IMR-90 (cell line): ENCODE measurements around the gene SIGLEC9. TPM values are rescaled to one million over a fixed set of nuclear protein-coding genes. Genes with fewer than 3 reads are reported as not detected.

Experiments
- ATAC-seq: fragments of 200-7000 bp; cut with Tn5 transposase; 2 replicates; pipeline ENCODE4 v1.9.1; 2020; ENCODE audit warnings: low read depth, mild to moderate bottlenecking, moderate library complexity
- BruUV-seq: library from RNA; stranded (reverse); fragments of 400-500 nt; replicated peaks from 2 replicates; lab custom pipeline; 2021; lab: Mats Ljungman, UMichigan
- CTCF ChIA-PET: fragments of 300-600 bp; formaldehyde crosslinking; extraction: SDS; loops from one replicate; lab custom pipeline; 2021; ENCODE audit warnings: antibody characterized with exemption; lab: Yijun Ruan, JAX
- POLR2A ChIA-PET: fragments of 300-600 bp; sonication (Branson Sonifier 250); formaldehyde crosslinking; loops from one replicate; lab custom pipeline; 2022; ENCODE audit warnings: antibody characterized with exemption; ENCODE audit not compliant: unreplicated experiment; lab: Charles Lee
- DNase-seq: peaks from one replicate; pipeline ENCODE4 v3.0.0; 2013
- H2AFZ ChIP-seq: replicated peaks from 2 replicates; pipeline ENCODE3; 2013; ENCODE audit warnings: low read length, mild to moderate bottlenecking; ENCODE audit not compliant: poor library complexity
- H2AK5ac ChIP-seq: 2 replicates; pipeline ENCODE4 v1.6.1; 2013; ENCODE audit warnings: low read depth, low read length, inconsistent platforms
- H2AK9ac ChIP-seq: replicated peaks from 2 replicates; pipeline ENCODE3; 2013; ENCODE audit warnings: mild to moderate bottlenecking, low read depth, low read length, moderate library complexity; ENCODE audit not compliant: poor library complexity
- H2BK120ac ChIP-seq: 2 replicates; pipeline ENCODE4 v1.6.1; 2013; ENCODE audit warnings: low read depth, low read length, inconsistent platforms
- H2BK15ac ChIP-seq: 3 replicates; pipeline ENCODE4 v1.6.1; 2013; ENCODE audit warnings: low read depth, low read length, inconsistent platforms
- H2BK20ac ChIP-seq: 2 replicates; pipeline ENCODE4 v1.6.1; 2013; ENCODE audit warnings: low read depth, mild to moderate bottlenecking, inconsistent platforms, low read length, moderate library complexity
- H2BK5ac ChIP-seq: 2 replicates; pipeline ENCODE4 v1.6.1; 2013; ENCODE audit warnings: mild to moderate bottlenecking, low read depth, low read length, inconsistent platforms; ENCODE audit not compliant: poor library complexity, severe bottlenecking
- H3K14ac ChIP-seq: replicated peaks from 2 replicates; pipeline ENCODE4 v1.6.1; 2013; ENCODE audit warnings: low read depth, low read length, inconsistent platforms
- H3K18ac ChIP-seq: 2 replicates; pipeline ENCODE4 v1.6.1; 2013; ENCODE audit warnings: low read depth, low read length, control low read depth
- H3K23ac ChIP-seq: 2 replicates; pipeline ENCODE4 v1.6.1; 2013; ENCODE audit warnings: low read depth, low read length, inconsistent platforms
- H3K27ac ChIP-seq: 2 replicates; pipeline ENCODE4 v1.5.1; 2013; ENCODE audit warnings: mild to moderate bottlenecking, control low read depth, low read length; ENCODE audit not compliant: insufficient read depth
- H3K27me3 ChIP-seq: 2 replicates; pipeline ENCODE4 v1.6.1; 2013; ENCODE audit warnings: low read length; ENCODE audit not compliant: control insufficient read depth, insufficient read depth
- H3K36me3 ChIP-seq: 2 replicates; pipeline ENCODE4 v1.6.1; 2013; ENCODE audit warnings: low read length, mixed read lengths; ENCODE audit not compliant: control insufficient read depth, insufficient read depth
- H3K4ac ChIP-seq: 2 replicates; pipeline ENCODE4 v1.6.1; 2013; ENCODE audit warnings: low read depth, low read length, inconsistent platforms
- H3K4me1 ChIP-seq: 2 replicates; pipeline ENCODE4 v1.6.1; 2013; ENCODE audit warnings: low read length, mixed read lengths; ENCODE audit not compliant: control insufficient read depth, insufficient read depth
- H3K4me2 ChIP-seq: 2 replicates; pipeline ENCODE4 v1.6.1; 2013; ENCODE audit warnings: low read depth, mild to moderate bottlenecking, control low read depth, low read length, moderate library complexity
- H3K4me3 ChIP-seq: 2 replicates; pipeline ENCODE4 v1.5.1; 2013; ENCODE audit warnings: low read depth, mild to moderate bottlenecking, control low read depth, low read length, moderate library complexity; ENCODE audit not compliant: insufficient read depth
- H3K56ac ChIP-seq: 2 replicates; pipeline ENCODE4 v1.6.1; 2013; ENCODE audit warnings: low read length, inconsistent platforms; ENCODE audit not compliant: insufficient read depth; ENCODE audit errors: extremely low read depth
- H3K79me1 ChIP-seq, 2 experiments: 2 replicates each; pipeline ENCODE4 v1.6.1; 2013; ENCODE audit warnings: low read length in 2 of 2, inconsistent platforms in 1 of 2, low read depth in 1 of 2
- H3K9ac ChIP-seq: 2 replicates; pipeline ENCODE4 v1.6.1; 2013; ENCODE audit warnings: low read depth, low read length, control low read depth
- H3K9me1 ChIP-seq: 2 replicates; pipeline ENCODE4 v1.6.1; 2013; ENCODE audit warnings: low read length, inconsistent platforms; ENCODE audit not compliant: insufficient read depth
- H3K9me3 ChIP-seq: 2 replicates; pipeline ENCODE4 v1.6.1; 2013; ENCODE audit warnings: low read length; ENCODE audit not compliant: control insufficient read depth, insufficient read depth
- H4K20me1 ChIP-seq: 2 replicates; pipeline ENCODE4 v1.6.1; 2013; ENCODE audit warnings: low read length, inconsistent platforms; ENCODE audit not compliant: insufficient read depth
- H4K5ac ChIP-seq: 2 replicates; pipeline ENCODE4 v1.6.1; 2013; ENCODE audit warnings: mild to moderate bottlenecking, low read depth, low read length, control low read depth
- H4K8ac ChIP-seq, 2 experiments: 2 replicates each; pipeline ENCODE4 v1.6.1; 2013; ENCODE audit warnings: low read depth in 2 of 2, low read length in 2 of 2, control low read depth in 1 of 2, inconsistent platforms in 1 of 2
- H4K91ac ChIP-seq: 2 replicates; pipeline ENCODE4 v1.6.1; 2013; ENCODE audit warnings: low read depth, low read length, inconsistent platforms; ENCODE audit not compliant: insufficient read depth
- BHLHE40 ChIP-seq: fragments of 150-350 bp; IDR thresholded peaks from 2 replicates; pipeline ENCODE4 v1.6.1; 2016; ENCODE audit warnings: mild to moderate bottlenecking, low read depth, low read length
- CEBPB ChIP-seq: IDR thresholded peaks from 2 replicates; pipeline ENCODE4 v1.6.1; 2012; ENCODE audit warnings: low read depth, low read length, improper control_type of control experiment
- CHD1 ChIP-seq: IDR thresholded peaks from 2 replicates; pipeline ENCODE4 v1.6.1; 2012; ENCODE audit warnings: low read depth, low read length, improper control_type of control experiment
- FOS ChIP-seq: fragments of 150-350 bp; IDR thresholded peaks from 2 replicates; pipeline ENCODE4 v1.6.1; 2016; ENCODE audit warnings: low read depth, low read length
- MAFK ChIP-seq: IDR thresholded peaks from 2 replicates; pipeline ENCODE4 v1.6.1; 2012; ENCODE audit warnings: low read depth, low read length, improper control_type of control experiment
- MAZ ChIP-seq: IDR thresholded peaks from 2 replicates; pipeline ENCODE4 v1.6.1; 2012; ENCODE audit warnings: low read depth, mild to moderate bottlenecking, low read length, improper control_type of control experiment, moderate library complexity, borderline replicate concordance
- MXI1 ChIP-seq: IDR thresholded peaks from 2 replicates; pipeline ENCODE4 v1.6.1; 2012; ENCODE audit warnings: low read depth, mild to moderate bottlenecking, low read length, moderate library complexity, borderline replicate concordance
- NFE2L2 ChIP-seq: fragments of 150-350 bp; IDR thresholded peaks from 2 replicates; pipeline ENCODE4 v1.6.1; 2016; ENCODE audit warnings: low read depth, mild to moderate bottlenecking, low read length
- POLR2A ChIP-seq: IDR thresholded peaks from 2 replicates; pipeline ENCODE4 v1.6.1; 2012; ENCODE audit warnings: mild to moderate bottlenecking, low read depth, low read length
- RAD21 ChIP-seq: IDR thresholded peaks from 2 replicates; pipeline ENCODE4 v1.6.1; 2012; ENCODE audit warnings: low read length, improper control_type of control experiment
- RCOR1 ChIP-seq: IDR thresholded peaks from 2 replicates; pipeline ENCODE4 v1.6.1; 2012; ENCODE audit warnings: mild to moderate bottlenecking, low read length, improper control_type of control experiment; ENCODE audit not compliant: insufficient replicate concordance
- RFX5 ChIP-seq: IDR thresholded peaks from 2 replicates; pipeline ENCODE4 v1.8.0; 2012; ENCODE audit warnings: low read depth, mild to moderate bottlenecking, low read length, moderate library complexity
- SMC3 ChIP-seq: fragments of 150-350 bp; IDR thresholded peaks from 2 replicates; pipeline ENCODE4 v1.6.1; 2016; ENCODE audit warnings: low read depth, mild to moderate bottlenecking, antibody characterized with exemption, low read length, moderate library complexity
- WGBS, 2 experiments: methylation state at CpG; one replicate each; pipeline versions ENCODE4 v1.1.5 to v1.1.7; 2013; ENCODE audit warnings: missing lambda C conversion rate in 2 of 2; ENCODE audit not compliant: insufficient read length in 1 of 2; ENCODE audit errors: extremely low coverage in 2 of 2; 5-methylcytosine and 5-hydroxymethylcytosine counted together
- dilution Hi-C: fragments of 300-500 bp; cut with HindIII; formaldehyde crosslinking; loops from one replicate; pipeline ENCODE4 v1.14.3; 2018; ENCODE audit warnings: low sequenced_read_pairs; ENCODE audit not compliant: unreplicated experiment
- in situ Hi-C: fragments of 300-500 bp; cut with MboI; formaldehyde crosslinking; loops from 3 replicates; pipeline ENCODE4 v1.14.3; 2019; ENCODE audit warnings: low sequenced_read_pairs, inconsistent platforms, mixed read lengths
- intact Hi-C: fragments of 100-400 bp; cut with micrococcal nuclease; formaldehyde crosslinking; loops from 2 replicates; pipeline ENCODE4 v1.10.0; 2022
- polyA plus RNA-seq, 3 experiments: library from polyadenylated mRNA; depleted of rRNA; stranded (reverse); fragments of >200 nt; gene quantifications; 2 replicates each; pipeline ENCODE4 v1.2.3, GENCODE V29; 2012; ENCODE audit warnings: low replicate concordance in 1 of 3
- total RNA-seq: library from RNA; depleted of rRNA; stranded (reverse); fragments of >200 nt; gene quantifications from 2 replicates; pipeline ENCODE4 v1.2.3, GENCODE V29; 2012
- TF ChIP-seq, protein P1 (sequence below): fragments of 150-350 bp; IDR thresholded peaks from 2 replicates; pipeline ENCODE4 v1.6.1; 2016; ENCODE audit warnings: low read depth, mild to moderate bottlenecking, low read length, moderate library complexity, borderline replicate concordance
- TF ChIP-seq, protein P2 (sequence below): fragments of 150-350 bp; IDR thresholded peaks from 2 replicates; pipeline ENCODE4 v1.6.1; 2017; ENCODE audit warnings: mild to moderate bottlenecking, antibody characterized with exemption, low read length, low read depth
- TF ChIP-seq, protein P3 (sequence below): conservative IDR thresholded peaks from 2 replicates; pipeline ENCODE4 v1.5.1; 2012; ENCODE audit warnings: mild to moderate bottlenecking, low read depth, low read length, improper control_type of control experiment

Gene SIGLEC9
- total and polyA plus RNA-seq, 2 of the 4 experiments (the other 2 are of a cell fraction) = 0.03 TPM; not detected in 1

DNA sequence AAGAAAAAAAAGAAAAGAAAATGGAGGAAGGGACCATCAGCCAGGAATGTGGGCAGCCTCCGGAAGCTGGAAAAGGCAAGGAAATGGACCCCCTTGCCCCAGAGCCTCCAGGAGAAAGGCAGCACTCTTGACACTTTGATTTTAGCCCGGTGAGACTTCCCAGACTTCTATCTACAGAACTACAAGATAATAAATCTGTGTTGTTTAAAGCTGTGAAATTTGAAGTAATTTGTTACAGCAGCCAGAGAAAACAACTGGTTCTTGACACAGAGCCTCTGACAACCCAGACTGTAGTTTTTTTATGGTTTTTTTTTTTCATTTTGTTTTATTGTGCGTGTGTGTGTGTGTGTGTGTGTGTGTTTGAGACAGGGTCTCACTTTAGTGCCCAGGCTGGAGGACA, 24.1 kb upstream of the SIGLEC9 start:
- POLR2A ChIA-PET = no interaction called here
- Histone ChIP-seq H3K4me1 (no peaks in the 10 kb centered on the region), H2AFZ (no peak overlapping the region), H3K56ac (no peak overlapping the region), H3K23ac (no peak overlapping the region), H4K8ac (no peak overlapping the region), H4K91ac (no peak overlapping the region), H2AK5ac (no peak overlapping the region), H3K27me3 (no peaks in the 10 kb centered on the region), H2BK5ac (no peak overlapping the region), H3K4me3 (no peak overlapping the region), H4K5ac (no peak overlapping the region), H2BK15ac (no peak overlapping the region), H3K79me1 (peaks cover 11 to 47% of the 10 kb centered on the region in 2 experiments), H3K9ac (no peak overlapping the region), H2AK9ac (no peak overlapping the region), H3K27ac (no peak overlapping the region), H3K9me1 (no peaks in the 10 kb centered on the region; the same call in 1 of the 2 replicates), H3K4me2 (no peak overlapping the region), H2BK20ac (no peak overlapping the region), H2BK120ac (no peak overlapping the region), H3K14ac (no peak overlapping the region), H3K4ac (no peak overlapping the region), H3K18ac (no peak overlapping the region), H3K36me3 (peaks cover 26% of the 10 kb centered on the region), H3K9me3 (no peaks in the 10 kb centered on the region), H4K20me1 (peaks cover 22% of the 10 kb centered on the region)
- no CpG with 5 or more reads among the region's 3 CpGs for WGBS, 2 experiments
- dilution Hi-C loops = no loop called here
- no TSS peak for BruUV-seq
- intact Hi-C loops = loop anchor here (10.0 kb wide), 2 partner anchors 296 to 376 kb away; partner anchors contain the start of gene CLEC11A
- no peak for ATAC-seq
- in situ Hi-C loops = no loop called here
- no peak for DNase-seq
- CTCF ChIA-PET = interaction anchor here (0.6 kb wide), 1 partner anchor 179 kb away, joined by 3 read pairs; no protein-coding TSS in a partner anchor
- TF ChIP-seq MAFK (no peak), CEBPB (no peak), RAD21 (no peak), MXI1 (no peak), RFX5 (no peak), CHD1 (no peak), FOS (no peak), RCOR1 (no peak), POLR2A (no peak), NFE2L2 (no peak), BHLHE40 (no peak), SMC3 (no peak), MAZ (no peak)
- TF ChIP-seq, protein P1, sequence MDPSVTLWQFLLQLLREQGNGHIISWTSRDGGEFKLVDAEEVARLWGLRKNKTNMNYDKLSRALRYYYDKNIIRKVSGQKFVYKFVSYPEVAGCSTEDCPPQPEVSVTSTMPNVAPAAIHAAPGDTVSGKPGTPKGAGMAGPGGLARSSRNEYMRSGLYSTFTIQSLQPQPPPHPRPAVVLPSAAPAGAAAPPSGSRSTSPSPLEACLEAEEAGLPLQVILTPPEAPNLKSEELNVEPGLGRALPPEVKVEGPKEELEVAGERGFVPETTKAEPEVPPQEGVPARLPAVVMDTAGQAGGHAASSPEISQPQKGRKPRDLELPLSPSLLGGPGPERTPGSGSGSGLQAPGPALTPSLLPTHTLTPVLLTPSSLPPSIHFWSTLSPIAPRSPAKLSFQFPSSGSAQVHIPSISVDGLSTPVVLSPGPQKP = no peak
- TF ChIP-seq, protein P2, sequence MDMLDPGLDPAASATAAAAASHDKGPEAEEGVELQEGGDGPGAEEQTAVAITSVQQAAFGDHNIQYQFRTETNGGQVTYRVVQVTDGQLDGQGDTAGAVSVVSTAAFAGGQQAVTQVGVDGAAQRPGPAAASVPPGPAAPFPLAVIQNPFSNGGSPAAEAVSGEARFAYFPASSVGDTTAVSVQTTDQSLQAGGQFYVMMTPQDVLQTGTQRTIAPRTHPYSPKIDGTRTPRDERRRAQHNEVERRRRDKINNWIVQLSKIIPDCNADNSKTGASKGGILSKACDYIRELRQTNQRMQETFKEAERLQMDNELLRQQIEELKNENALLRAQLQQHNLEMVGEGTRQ = no peak
- TF ChIP-seq, protein P3, sequence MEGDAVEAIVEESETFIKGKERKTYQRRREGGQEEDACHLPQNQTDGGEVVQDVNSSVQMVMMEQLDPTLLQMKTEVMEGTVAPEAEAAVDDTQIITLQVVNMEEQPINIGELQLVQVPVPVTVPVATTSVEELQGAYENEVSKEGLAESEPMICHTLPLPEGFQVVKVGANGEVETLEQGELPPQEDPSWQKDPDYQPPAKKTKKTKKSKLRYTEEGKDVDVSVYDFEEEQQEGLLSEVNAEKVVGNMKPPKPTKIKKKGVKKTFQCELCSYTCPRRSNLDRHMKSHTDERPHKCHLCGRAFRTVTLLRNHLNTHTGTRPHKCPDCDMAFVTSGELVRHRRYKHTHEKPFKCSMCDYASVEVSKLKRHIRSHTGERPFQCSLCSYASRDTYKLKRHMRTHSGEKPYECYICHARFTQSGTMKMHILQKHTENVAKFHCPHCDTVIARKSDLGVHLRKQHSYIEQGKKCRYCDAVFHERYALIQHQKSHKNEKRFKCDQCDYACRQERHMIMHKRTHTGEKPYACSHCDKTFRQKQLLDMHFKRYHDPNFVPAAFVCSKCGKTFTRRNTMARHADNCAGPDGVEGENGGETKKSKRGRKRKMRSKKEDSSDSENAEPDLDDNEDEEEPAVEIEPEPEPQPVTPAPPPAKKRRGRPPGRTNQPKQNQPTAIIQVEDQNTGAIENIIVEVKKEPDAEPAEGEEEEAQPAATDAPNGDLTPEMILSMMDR = no peak
